OCI-LY3 (cell line): ENCODE results near the gene SLC12A8.

ENCODE experiments used
- EZH2phosphoT487 ChIP-seq: fragments of 200-600 bp; shearing (Covaris generic); IDR thresholded peaks from 2 replicates; pipeline ENCODE4 v1.6.1; 2018; ENCODE audit warnings: antibody characterized with exemption, mixed run types, low read depth
- TF ChIP-seq, protein P1 (sequence below): fragments of 200-600, 300-600 bp; sonication (generic); IDR thresholded peaks from 2 replicates; pipeline ENCODE4 v1.5.1; 2014; ENCODE audit warnings: antibody characterized with exemption, low read length, low read depth

DNA sequence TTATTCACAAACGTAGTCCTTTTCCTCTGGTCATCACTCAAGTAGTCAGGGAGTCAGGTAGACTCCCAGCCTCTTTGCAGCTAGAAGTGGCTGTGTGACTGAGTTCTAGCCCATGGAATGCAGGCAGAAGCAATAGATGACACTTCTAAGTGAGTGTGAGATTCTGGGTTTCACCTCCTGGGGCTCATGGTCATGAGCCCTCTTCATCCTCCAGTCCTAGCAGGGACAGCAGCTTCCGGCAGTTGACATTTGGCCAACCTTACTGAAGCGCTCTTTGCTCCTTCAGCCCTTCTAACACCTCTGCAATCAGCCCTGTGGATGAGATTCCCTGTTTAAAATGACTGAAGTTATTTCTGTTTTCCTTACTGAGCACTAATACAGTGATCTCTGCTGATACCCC lies 21.8 kb downstream of the SLC12A8 start:
- TF ChIP-seq, protein P1, sequence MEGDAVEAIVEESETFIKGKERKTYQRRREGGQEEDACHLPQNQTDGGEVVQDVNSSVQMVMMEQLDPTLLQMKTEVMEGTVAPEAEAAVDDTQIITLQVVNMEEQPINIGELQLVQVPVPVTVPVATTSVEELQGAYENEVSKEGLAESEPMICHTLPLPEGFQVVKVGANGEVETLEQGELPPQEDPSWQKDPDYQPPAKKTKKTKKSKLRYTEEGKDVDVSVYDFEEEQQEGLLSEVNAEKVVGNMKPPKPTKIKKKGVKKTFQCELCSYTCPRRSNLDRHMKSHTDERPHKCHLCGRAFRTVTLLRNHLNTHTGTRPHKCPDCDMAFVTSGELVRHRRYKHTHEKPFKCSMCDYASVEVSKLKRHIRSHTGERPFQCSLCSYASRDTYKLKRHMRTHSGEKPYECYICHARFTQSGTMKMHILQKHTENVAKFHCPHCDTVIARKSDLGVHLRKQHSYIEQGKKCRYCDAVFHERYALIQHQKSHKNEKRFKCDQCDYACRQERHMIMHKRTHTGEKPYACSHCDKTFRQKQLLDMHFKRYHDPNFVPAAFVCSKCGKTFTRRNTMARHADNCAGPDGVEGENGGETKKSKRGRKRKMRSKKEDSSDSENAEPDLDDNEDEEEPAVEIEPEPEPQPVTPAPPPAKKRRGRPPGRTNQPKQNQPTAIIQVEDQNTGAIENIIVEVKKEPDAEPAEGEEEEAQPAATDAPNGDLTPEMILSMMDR, result no peak
- no peak for TF ChIP-seq EZH2phosphoT487
